WTC11 (cell line): Measurements from ENCODE around the gene HOXA10. TPM values are rescaled to one million over a fixed set of nuclear protein-coding genes. Genes with fewer than 3 reads are reported as not detected.

ENCODE experiments used
- ATAC-seq: fragments of 200-7000 bp; cut with Tn5 transposase; 2 replicates; pipeline ENCODE4 v1.10.0; 2021; ENCODE audit warnings: mild to moderate bottlenecking, moderate library complexity
- CTCF ChIA-PET: fragments of 300-600 bp; sonication (Branson Sonifier 250); formaldehyde crosslinking; loops from one replicate; lab custom pipeline; 2021; ENCODE audit warnings: antibody characterized with exemption; lab: Charles Lee
- POLR2A ChIA-PET: fragments of 350-600 bp; sonication (Branson Sonifier 250); formaldehyde crosslinking; loops from one replicate; lab custom pipeline; 2021; ENCODE audit warnings: antibody characterized with exemption; lab: Charles Lee
- DNase-seq: peaks from one replicate; pipeline ENCODE4 v3.0.0; 2021; ENCODE audit warnings: low spot score
- H3K27ac Mint-ChIP-seq: 2 replicates; pipeline ENCODE4 v1.8.0; 2021; ENCODE audit warnings: mixed read lengths
- H3K27me3 Mint-ChIP-seq: 2 replicates; pipeline ENCODE4 v1.8.0; 2021; ENCODE audit warnings: low read depth, mild to moderate bottlenecking, moderate library complexity, mixed read lengths
- H3K36me3 Mint-ChIP-seq: 2 replicates; pipeline ENCODE4 v1.8.0; 2021; ENCODE audit warnings: mixed read lengths
- H3K4me1 Mint-ChIP-seq: 2 replicates; pipeline ENCODE4 v1.8.0; 2022; ENCODE audit warnings: mixed read lengths
- H3K4me3 Mint-ChIP-seq: 2 replicates; pipeline ENCODE4 v1.8.0; 2021; ENCODE audit warnings: mild to moderate bottlenecking, moderate library complexity, mixed read lengths
- H3K9me3 Mint-ChIP-seq: 2 replicates; pipeline ENCODE4 v1.8.0; 2021; ENCODE audit warnings: mixed read lengths
- AFF4 ChIP-seq: sonication (generic); formaldehyde crosslinking; IDR thresholded peaks from 2 replicates; pipeline ENCODE4 v1.8.1; 2023; ENCODE audit warnings: mild to moderate bottlenecking, missing genetic modification reagents, borderline replicate concordance
- AR ChIP-seq: fragments of 250-450 bp; sonication (Bioruptor Pico); IDR thresholded peaks from 2 replicates; pipeline ENCODE4 v1.9.0; 2021; ENCODE audit warnings: mild to moderate bottlenecking
- CREB1 ChIP-seq: sonication (generic); formaldehyde crosslinking; IDR thresholded peaks from 2 replicates; pipeline ENCODE4 v1.8.0; 2023; ENCODE audit warnings: mild to moderate bottlenecking, missing genetic modification reagents
- CTCF ChIP-seq: fragments of 200-600 bp; IDR thresholded peaks from 2 replicates; pipeline ENCODE4 v1.8.0; 2022; ENCODE audit warnings: antibody characterized with exemption
- ESRRA ChIP-seq: sonication (generic); formaldehyde crosslinking; IDR thresholded peaks from 2 replicates; pipeline ENCODE4 v1.8.1; 2022; ENCODE audit warnings: mild to moderate bottlenecking, missing genetic modification reagents, borderline replicate concordance
- GABPB1 ChIP-seq: sonication (generic); formaldehyde crosslinking; IDR thresholded peaks from 2 replicates; pipeline ENCODE4 v1.8.1; 2023; ENCODE audit warnings: mild to moderate bottlenecking, missing genetic modification reagents
- GTF2I ChIP-seq: fragments of 250-450 bp; sonication (Bioruptor Pico); conservative IDR thresholded peaks from 2 replicates; pipeline ENCODE4 v1.4.0; 2021; ENCODE audit warnings: mild to moderate bottlenecking
- OVOL2 ChIP-seq: fragments of 250-450 bp; sonication (Bioruptor Pico); IDR thresholded peaks from 2 replicates; pipeline ENCODE4 v1.9.0; 2021; ENCODE audit warnings: mild to moderate bottlenecking, borderline replicate concordance
- PRRX2 ChIP-seq: fragments of 250-450 bp; sonication (Bioruptor Pico); IDR thresholded peaks from 2 replicates; pipeline ENCODE4 v1.8.0; 2021; ENCODE audit warnings: mild to moderate bottlenecking
- TEAD1 ChIP-seq: sonication (generic); formaldehyde crosslinking; IDR thresholded peaks from 2 replicates; pipeline ENCODE4 v1.8.0; 2022; ENCODE audit warnings: mild to moderate bottlenecking, missing genetic modification reagents
- ZNF263 ChIP-seq: sonication (generic); formaldehyde crosslinking; IDR thresholded peaks from 2 replicates; pipeline ENCODE4 v1.8.1; 2022; ENCODE audit warnings: low read depth, mild to moderate bottlenecking, moderate library complexity, missing genetic modification reagents
- ZNF416 ChIP-seq: fragments of 250-450 bp; sonication (Bioruptor Pico); IDR thresholded peaks from 2 replicates; pipeline ENCODE4 v1.9.0; 2021; ENCODE audit warnings: mild to moderate bottlenecking, inconsistent platforms
- total RNA-seq: library from RNA; stranded (reverse); gene quantifications from 3 replicates; pipeline ENCODE4 v1.2.3, GENCODE V29; 2021
- TF ChIP-seq, protein P1 (sequence below): sonication (generic); formaldehyde crosslinking; IDR thresholded peaks from 2 replicates; pipeline ENCODE4 v1.8.1; 2023; ENCODE audit warnings: mild to moderate bottlenecking, missing genetic modification reagents, moderate library complexity

HOXA10 gene
- total RNA-seq, 1 experiment from 2014 or later: 0.07 TPM

DNA sequence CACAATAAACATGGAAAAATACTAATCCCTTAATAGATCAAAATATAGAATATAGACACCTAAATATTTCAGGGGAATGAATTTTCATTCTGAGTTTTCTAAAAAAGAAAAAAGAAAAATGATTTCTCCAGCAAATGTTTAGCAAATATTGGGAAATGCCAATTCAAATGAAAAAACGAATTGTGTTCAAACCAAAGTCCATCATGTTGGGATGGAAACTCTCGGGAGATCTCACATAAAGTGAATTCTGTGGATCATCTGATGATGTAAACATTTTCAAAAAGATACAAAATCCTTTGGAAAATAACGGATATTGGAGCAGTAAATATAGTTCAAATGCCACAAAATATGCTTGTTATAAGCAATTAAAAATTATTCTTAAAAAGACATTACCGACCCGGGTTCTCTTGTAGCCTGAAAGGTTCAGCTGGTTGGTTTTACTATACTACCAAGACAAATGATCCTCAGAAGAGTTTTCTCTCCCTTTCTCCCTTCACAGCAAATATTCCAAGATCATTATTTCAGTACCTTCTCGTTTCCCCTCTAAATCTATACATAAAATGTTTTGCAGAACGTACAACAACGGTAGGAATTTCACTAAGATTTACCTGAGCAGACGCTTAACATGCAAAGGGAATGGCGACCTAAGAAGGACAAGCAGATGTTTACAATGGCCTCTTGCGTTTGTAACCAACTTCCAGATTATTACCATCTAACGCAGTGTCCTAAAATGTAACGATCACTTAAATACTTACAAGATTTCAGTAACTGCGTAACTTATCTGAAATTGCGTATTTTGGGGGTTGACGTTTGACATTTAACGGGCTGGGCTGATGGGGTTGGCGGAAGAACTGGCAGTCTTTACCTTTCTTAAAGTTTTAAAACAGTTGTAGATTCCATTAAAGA lies 23.3 kb upstream of the HOXA10 start:
- Mint-ChIP-seq H3K27me3 (peaks cover 96% of the 10 kb centered on the region), H3K36me3 (no peaks in the 10 kb centered on the region), H3K4me3 (no peak overlapping the region), H3K9me3 (no peaks in the 10 kb centered on the region), H3K27ac (no peak overlapping the region)
- ChIA-PET CTCF (no interaction called here), POLR2A (no interaction called here)
- ATAC-seq: no peak
- TF ChIP-seq, protein P1, sequence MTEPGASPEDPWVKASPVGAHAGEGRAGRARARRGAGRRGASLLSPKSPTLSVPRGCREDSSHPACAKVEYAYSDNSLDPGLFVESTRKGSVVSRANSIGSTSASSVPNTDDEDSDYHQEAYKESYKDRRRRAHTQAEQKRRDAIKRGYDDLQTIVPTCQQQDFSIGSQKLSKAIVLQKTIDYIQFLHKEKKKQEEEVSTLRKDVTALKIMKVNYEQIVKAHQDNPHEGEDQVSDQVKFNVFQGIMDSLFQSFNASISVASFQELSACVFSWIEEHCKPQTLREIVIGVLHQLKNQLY: no peak
- TF ChIP-seq PRRX2 (CRISPR knock-in tag): no peak
- TF ChIP-seq ZNF416 (CRISPR knock-in tag): no peak
- TF ChIP-seq GABPB1 (CRISPR knock-in tag): no peak
- TF ChIP-seq TEAD1 (CRISPR knock-in tag): no peak
- TF ChIP-seq AR (CRISPR knock-in tag): no peak
- TF ChIP-seq AFF4 (CRISPR knock-in tag): no peak
- TF ChIP-seq GTF2I (CRISPR knock-in tag): no peak
- TF ChIP-seq, all 79 proteins: peak for 0
- DNase-seq: no peak
- peaks cover 24% of the 10 kb centered on the region for H3K4me1 Mint-ChIP-seq

GRCh38 chr7:27196287-27196767 lies 22.2 kb upstream of the HOXA10 start:
- POLR2A ChIA-PET: interaction anchor here (0.5 kb wide), 1 partner anchor 812 kb away, joined by 3 read pairs; no protein-coding TSS in a partner anchor
- no peaks in the 10 kb centered on the region for H3K9me3 Mint-ChIP-seq
- H3K27ac Mint-ChIP-seq: no peak overlapping the region
- H3K36me3 Mint-ChIP-seq: no peaks in the 10 kb centered on the region
- TF ChIP-seq ZNF263 (CRISPR knock-in tag): no peak
- TF ChIP-seq ZNF416 (CRISPR knock-in tag): no peak
- no peak for TF ChIP-seq OVOL2 (CRISPR knock-in tag)
- TF ChIP-seq ESRRA (CRISPR knock-in tag): peak; percentile 92; the same call in 1 of the 2 replicates
- TF ChIP-seq CTCF: peak; percentile 55
- TF ChIP-seq CREB1: no peak
- ATAC-seq: no peak
- peak; percentile 90 for DNase-seq
- peaks cover 96% of the 10 kb centered on the region for H3K27me3 Mint-ChIP-seq
- CTCF ChIA-PET: interaction anchor here (0.5 to 4.2 kb wide), 66 partner anchors 9 to 1430 kb away, joined by 3 to 32 read pairs (median 4); partner anchors contain the start of genes EVX1, HIBADH, HOXA11 and TAX1BP1
- no peak overlapping the region for H3K4me3 Mint-ChIP-seq
- H3K4me1 Mint-ChIP-seq: peaks cover 17% of the 10 kb centered on the region
